IPS-15b (cell line): ENCODE data around the gene RAD9A.

Experiments
- H3K27me3 ChIP-seq: one replicate; pipeline ENCODE4 v1.6.1; 2013; ENCODE audit warnings: low read length; ENCODE audit not compliant: control insufficient read depth, insufficient read depth
- H3K36me3 ChIP-seq: one replicate; pipeline ENCODE4 v1.6.1; 2013; ENCODE audit warnings: low read length; ENCODE audit not compliant: control insufficient read depth, insufficient read depth
- H3K4me1 ChIP-seq: one replicate; pipeline ENCODE4 v1.6.1; 2013; ENCODE audit warnings: mild to moderate bottlenecking, low read length; ENCODE audit not compliant: control insufficient read depth, insufficient read depth
- H3K4me3 ChIP-seq: one replicate; pipeline ENCODE4 v1.5.1; 2013; ENCODE audit warnings: low read depth, low read length
- H3K9ac ChIP-seq: one replicate; pipeline ENCODE4 v1.6.1; 2013; ENCODE audit warnings: low read depth, mild to moderate bottlenecking, low read length
- H3K9me3 ChIP-seq: one replicate; pipeline ENCODE4 v1.6.1; 2013; ENCODE audit warnings: mild to moderate bottlenecking, low read length; ENCODE audit not compliant: control insufficient read depth, insufficient read depth

The RAD9A gene

GRCh38 chr11:67404515-67405195 lies 12.9 kb downstream of the RAD9A start:
- no peak overlapping the region for H3K4me3 ChIP-seq

GRCh38 chr11:67405196-67405567 lies 13.4 kb downstream of the RAD9A start:
- no peaks in the 10 kb centered on the region for H3K27me3 ChIP-seq
- peaks cover 2% of the 10 kb centered on the region for H3K36me3 ChIP-seq
- H3K4me3 ChIP-seq, result no peak overlapping the region
- no peaks in the 10 kb centered on the region for H3K9me3 ChIP-seq
- no peak overlapping the region for H3K9ac ChIP-seq
- H3K4me1 ChIP-seq, result peaks cover 3% of the 10 kb centered on the region

More at GRCh38 chr11:67404515-67405195, 12.9 kb downstream of the RAD9A start:
- Histone ChIP-seq H3K9ac (no peak overlapping the region), H3K36me3 (peaks cover 4% of the 10 kb centered on the region), H3K4me1 (peaks cover 3% of the 10 kb centered on the region), H3K27me3 (no peaks in the 10 kb centered on the region), H3K9me3 (no peaks in the 10 kb centered on the region)

GRCh38 chr11:67405688-67406339 lies 14.0 kb downstream of the RAD9A start:
- H3K9me3 ChIP-seq, result no peaks in the 10 kb centered on the region
- H3K27me3 ChIP-seq, result no peaks in the 10 kb centered on the region
- H3K9ac ChIP-seq, result no peak overlapping the region
- H3K4me1 ChIP-seq, result peaks cover 3% of the 10 kb centered on the region
- H3K36me3 ChIP-seq, result no peaks in the 10 kb centered on the region
- H3K4me3 ChIP-seq, result no peak overlapping the region

GRCh38 chr11:67406420-67406968 lies 14.7 kb downstream of the RAD9A start:
- no peaks in the 10 kb centered on the region for H3K27me3 ChIP-seq
- no peaks in the 10 kb centered on the region for H3K9me3 ChIP-seq
- H3K4me1 ChIP-seq, result peaks cover 3% of the 10 kb centered on the region
- no peak overlapping the region for H3K4me3 ChIP-seq
- no peak overlapping the region for H3K9ac ChIP-seq
- no peaks in the 10 kb centered on the region for H3K36me3 ChIP-seq

GRCh38 chr11:67406969-67407687 lies 15.3 kb downstream of the RAD9A start:
- H3K27me3 ChIP-seq, result no peaks in the 10 kb centered on the region
- H3K9ac ChIP-seq, result no peak overlapping the region
- no peak overlapping the region for H3K4me3 ChIP-seq
- H3K4me1 ChIP-seq, result peaks cover under 1% of the 10 kb centered on the region
- no peaks in the 10 kb centered on the region for H3K9me3 ChIP-seq
- no peaks in the 10 kb centered on the region for H3K36me3 ChIP-seq

DNA sequence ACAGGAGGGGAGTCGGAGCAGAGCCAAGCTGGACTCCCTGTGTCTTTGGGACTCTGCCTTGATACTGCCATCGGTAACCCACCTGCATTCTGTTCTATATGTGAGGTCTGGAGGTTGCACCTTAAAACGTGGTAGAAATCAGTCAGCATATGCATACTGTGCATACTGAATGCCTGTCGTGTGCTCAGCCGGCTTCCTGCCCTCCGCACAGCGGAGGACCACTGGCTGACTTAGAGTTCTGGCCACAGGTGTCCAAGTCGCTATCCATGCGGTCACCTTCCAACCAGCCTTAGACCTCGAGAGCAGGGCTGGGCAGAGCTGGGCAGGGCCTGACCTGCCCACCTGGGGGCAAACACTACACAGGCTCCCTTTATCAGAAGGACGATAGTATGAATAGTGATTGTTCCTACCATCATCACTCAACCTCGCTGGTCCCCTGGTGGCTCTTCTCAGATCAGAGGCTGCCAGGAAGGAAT lies 15.9 kb downstream of the RAD9A start:
- H3K4me1 ChIP-seq, result no peaks in the 10 kb centered on the region
- H3K9me3 ChIP-seq, result no peaks in the 10 kb centered on the region
- H3K4me3 ChIP-seq, result no peak overlapping the region
- no peaks in the 10 kb centered on the region for H3K27me3 ChIP-seq
- H3K36me3 ChIP-seq, result no peaks in the 10 kb centered on the region
- H3K9ac ChIP-seq, result no peak overlapping the region

DNA sequence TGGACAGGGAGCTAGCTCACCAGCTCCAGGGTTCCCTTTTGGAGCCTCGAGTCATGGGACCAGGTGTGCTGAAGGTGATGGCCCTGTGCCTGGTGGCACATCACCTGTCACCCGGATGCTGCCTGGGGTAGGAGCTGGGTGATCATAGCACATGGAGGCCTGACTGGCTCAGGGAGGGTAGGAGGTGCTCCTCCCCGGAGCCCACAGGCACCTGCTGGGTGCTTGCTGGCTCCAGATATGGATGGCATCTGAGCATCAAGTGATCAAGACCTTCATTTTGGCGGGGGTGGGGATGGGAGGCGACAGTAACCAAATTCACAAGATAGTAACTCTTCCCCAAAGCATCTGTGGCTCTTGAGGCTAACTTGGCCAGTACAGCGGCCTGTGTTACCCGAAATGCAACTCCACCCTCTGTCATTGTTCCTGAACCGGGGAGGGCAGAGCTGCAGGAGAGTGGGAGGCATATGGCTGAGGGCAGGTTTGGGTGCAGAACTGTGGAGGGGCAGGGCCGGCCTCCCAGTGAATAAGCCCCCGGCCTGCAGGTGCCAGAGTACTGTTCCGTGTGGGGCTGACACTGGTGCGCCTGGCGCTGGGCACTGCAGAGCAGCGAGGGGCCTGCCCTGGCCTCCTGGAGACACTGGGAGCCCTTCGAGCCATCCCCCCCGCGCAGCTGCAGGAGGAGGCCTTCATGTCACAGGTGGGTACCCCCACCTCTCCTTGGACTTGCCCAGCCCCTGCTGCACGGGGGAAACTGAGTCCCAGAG lies 16.8 kb downstream of the RAD9A start:
- Histone ChIP-seq H3K36me3 (no peaks in the 10 kb centered on the region), H3K4me1 (no peaks in the 10 kb centered on the region), H3K9me3 (no peaks in the 10 kb centered on the region), H3K9ac (no peak overlapping the region), H3K4me3 (no peak overlapping the region), H3K27me3 (peaks cover 3% of the 10 kb centered on the region)

DNA sequence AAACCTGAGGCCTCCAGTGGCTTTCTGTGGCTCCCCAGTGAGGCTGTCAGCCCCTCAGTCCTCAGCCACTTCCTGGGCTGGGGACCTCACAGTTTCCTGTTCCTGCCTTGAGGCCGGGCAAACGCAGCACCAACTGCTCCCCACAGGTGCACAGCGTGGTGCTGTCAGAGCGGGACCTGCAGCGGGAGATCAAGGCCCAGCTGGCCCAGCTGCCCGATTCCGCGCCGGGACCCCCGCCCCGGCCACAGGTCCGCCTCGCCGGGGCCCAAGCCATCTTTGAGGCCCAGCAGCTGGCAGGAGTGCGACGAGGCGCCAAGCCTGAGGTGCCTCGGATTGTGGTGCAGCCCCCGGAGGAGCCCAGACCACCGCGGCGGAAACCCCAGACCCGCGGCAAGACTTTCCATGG lies 17.5 kb downstream of the RAD9A start:
- peaks cover 3% of the 10 kb centered on the region for H3K27me3 ChIP-seq
- H3K4me3 ChIP-seq, result no peak overlapping the region
- no peaks in the 10 kb centered on the region for H3K9me3 ChIP-seq
- no peaks in the 10 kb centered on the region for H3K4me1 ChIP-seq
- no peaks in the 10 kb centered on the region for H3K36me3 ChIP-seq
- no peak overlapping the region for H3K9ac ChIP-seq

DNA sequence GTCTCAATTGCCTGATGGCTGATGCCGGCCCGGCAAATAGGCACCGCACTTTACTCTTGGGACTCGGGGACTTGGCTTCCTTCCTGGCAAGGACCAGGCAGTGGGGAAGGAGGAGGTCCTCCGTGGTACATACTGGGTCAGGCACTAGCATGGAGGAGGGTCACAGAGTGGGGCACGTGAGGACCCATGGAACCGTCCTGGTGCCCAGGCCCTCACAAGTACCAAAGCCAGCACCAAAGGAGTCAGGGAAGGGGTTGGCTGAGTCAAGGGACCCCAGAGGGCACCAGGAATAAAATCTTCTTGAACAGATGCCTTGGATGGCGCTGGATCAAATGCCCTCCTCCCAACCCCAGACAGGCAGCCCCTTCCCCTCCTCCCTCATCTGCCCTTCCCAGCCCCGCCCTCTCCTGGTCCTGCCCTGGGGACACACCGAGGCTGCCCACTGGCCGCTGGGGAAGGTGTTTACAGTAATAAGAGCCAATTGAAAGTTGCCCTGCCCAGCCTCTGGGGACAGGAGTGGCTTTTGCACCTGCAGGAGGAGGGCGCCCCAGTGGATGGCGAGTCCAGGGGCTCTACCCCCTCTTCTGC lies 18.1 kb downstream of the RAD9A start:
- Histone ChIP-seq H3K9ac (no peak overlapping the region), H3K4me3 (no peak overlapping the region), H3K27me3 (peaks cover 3% of the 10 kb centered on the region), H3K4me1 (no peaks in the 10 kb centered on the region), H3K36me3 (no peaks in the 10 kb centered on the region), H3K9me3 (no peaks in the 10 kb centered on the region)

- Histone ChIP-seq H3K36me3 (no peaks in the 10 kb centered on the region), H3K9me3 (no peaks in the 10 kb centered on the region), H3K4me3 (no peak overlapping the region), H3K27me3 (peaks cover 3% of the 10 kb centered on the region), H3K9ac (no peak overlapping the region), H3K4me1 (no peaks in the 10 kb centered on the region)
Observed at GRCh38 chr11:67410369-67410831, 18.6 kb downstream of the RAD9A start.
